ENCODE measurements around the gene SMAD9.
A peak's percentile ranks its signal among the peaks of the same experiment; 100 is the strongest.

Gene SMAD9

DNA sequence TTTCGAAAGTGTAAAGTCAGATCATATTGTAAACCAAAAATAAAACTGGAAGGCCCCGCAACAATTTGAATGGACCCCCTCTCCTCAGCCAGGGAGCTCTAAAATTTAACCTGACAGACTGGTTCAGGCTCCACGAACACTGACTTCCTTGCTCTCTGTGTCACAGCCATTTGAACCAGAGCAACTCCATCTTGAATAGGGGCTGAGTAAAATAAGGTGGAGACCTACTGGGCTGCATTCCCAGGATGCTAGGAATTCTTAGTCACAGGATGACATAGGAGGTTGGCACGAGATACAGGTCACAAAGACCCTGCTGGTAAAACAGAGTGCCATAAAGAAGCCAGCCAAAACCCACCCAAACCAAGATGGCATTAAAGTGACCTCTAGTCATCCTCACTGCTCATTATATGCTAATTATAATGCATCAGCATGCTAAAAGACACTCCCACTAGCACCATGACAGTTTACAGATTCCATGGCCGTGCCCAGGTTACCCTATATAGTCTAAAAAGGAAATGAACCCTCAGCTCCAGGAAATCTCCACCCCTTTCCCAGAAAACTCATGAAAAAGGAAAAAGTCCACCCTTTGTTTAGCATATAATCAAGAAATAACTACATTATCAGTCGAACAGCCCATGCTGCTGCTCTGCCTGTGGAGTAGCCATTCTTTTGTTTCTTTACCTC lies 57.9 kb downstream of the SMAD9 start:
- DNase-seq, result no peak

DNA sequence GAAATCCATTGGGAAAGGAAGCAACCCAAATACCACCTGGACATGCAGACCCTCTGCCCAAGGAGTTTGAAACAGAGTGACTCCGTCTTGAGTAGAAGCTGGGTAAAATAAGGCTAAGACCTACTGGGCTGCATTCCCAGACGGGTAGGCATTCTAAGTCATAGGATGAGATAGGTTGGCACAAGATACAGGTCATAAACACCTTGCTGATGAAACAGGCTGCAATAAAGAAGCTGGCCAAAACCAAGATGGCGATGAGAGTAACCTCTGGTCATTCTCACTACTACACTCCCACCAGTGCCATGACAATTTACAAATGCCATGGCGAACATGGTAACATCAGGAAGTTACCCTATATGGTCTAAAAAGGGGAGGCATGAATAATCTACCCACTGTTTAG lies 60.8 kb downstream of the SMAD9 start:
- no peak for DNase-seq

DNA sequence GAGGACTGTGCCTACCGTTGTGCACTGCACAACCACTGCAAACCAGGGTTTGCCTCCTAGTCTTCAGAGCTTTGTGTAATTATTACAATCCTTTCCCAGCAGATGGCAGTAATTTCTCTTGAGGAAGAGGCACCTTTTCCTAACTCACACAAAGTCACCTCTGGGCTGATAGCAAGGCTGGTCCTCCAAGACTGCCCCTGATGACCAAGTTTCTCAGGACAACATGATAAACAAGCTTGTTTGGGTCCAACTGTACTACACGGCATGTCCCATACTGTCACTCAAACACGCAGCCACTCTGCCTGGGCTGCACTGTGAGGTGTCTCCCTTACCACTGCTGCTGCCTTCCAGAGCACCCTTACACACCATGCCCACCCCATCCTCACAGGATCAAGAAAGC lies 61.7 kb downstream of the SMAD9 start:
- peak; percentile 32 to 40 for DNase-seq

DNA sequence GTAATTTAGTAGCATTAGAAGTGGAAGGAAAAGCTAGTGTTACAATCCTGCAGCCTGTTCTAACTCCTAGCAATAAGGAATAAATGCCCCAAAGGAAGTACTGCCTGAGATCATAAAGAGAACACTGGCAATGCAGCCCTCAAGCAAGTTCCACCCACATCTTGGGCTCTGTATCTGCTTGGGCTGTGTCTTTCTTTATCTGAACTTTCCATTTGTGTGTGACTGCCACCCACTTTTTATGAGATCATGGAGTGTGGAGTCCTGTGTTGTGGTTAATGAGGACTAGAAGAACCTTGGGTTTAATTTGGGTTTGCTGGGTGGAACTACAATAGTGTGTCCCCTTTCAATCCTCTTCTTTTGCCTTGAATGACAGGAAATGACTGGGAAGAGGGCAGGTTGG lies 62.8 kb downstream of the SMAD9 start:
- DNase-seq, result peak; percentile 17 to 70

DNA sequence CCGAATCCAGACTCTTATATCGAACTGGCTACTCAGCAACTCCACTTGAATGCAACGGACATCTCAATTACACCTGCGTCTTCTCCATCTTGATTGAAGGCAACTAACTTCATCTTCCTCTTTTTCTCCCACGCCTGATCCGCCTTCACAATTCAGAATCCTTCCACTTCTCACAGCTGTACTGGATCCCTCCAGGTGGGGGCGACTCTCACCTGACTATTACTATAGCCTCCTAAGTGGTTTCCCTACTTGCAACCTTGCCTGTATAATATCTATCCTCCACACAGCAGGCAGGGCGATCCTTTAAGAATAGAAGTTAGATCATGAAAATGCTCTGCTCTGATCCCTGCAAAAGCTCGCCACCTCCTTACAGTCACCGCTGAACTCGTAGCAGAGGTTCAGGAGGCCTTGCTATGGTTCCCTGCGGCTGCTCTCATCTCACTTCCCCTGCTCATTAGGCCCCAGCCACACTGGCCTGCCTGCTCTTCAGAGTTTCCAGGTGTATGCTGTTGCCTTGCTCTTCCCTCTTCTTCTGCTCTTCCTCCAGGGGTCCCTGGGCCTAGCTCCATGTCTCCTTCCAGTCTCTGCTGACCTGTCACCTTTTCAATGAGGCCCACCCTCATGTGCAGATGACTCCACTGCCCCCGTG lies 69.1 kb downstream of the SMAD9 start:
- DNase-seq, result peak; percentile 29 to 35

DNA sequence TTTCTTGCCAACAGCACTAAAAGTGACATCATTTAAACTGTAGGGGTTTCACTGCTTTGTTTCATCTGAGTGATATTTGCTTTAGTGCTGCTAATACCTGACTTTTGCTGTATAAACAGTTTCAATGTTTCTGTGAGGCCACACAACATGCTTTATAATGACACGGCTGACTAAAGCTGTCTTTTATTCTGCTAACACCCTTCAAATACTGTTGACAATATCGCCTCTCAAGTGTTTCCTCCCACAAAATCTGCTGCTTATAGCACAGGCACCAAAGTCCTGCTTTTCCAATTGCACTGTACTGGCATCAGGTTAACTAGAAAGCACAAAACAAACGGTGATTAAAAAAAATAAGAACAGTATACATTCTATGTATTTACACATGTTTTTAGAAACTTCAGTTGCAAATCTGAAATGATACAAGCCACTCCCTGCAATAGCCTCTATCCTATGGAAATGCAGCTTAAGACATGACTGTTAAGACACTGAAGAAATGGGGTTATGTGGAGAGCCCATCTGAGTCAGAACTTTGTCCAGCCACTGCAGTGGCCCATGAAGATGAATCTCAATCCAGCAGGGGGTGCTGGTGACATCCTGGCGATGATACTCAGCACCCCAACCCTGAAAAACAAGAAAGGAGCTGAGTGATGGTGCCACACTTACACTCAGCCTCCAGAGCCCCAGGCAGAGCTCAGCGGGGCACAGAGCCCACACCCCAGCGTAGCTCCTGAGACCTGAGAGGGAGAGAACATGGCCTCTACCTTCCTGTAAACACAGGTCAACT lies 71.6 kb downstream of the SMAD9 start:
- peak; percentile 3 to 12 for DNase-seq

DNA sequence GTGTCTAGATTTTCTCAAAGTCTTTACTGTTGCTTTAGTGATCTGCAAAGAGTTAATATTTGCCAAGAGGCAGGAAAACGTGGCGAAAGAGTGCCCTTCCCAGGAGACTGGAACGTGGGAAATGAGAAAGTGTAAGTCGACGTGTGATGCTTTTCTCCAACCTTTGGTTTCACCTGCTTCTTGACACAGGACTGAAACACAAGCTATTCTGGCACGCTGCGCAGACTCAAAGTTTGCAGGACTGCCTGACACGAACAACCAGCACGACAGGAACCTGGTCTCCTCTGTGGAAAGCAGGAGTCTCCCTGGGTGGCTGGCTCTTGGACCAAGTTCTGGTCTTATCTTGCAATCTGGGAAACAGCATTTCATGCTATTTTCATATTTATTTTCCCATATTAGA lies 72.4 kb downstream of the SMAD9 start:
- no peak for DNase-seq

DNA sequence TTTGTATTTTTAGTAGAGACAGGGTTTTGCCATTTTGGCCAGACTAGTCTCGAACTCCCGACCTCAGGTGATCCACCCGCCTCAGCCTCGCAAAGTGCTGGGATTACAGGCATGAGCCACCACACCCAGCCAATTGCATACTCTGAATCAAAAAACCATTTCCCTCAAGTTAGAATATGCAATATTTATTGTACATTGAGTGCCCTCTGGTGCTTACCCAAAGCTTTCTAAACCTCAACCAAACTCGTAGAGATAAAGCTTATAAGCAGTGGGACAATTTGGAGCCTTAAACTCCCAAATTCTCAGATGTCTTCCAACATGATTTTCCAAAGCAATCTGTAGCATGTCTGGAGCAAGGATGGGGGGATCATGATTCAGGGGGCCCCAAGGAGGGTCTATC lies 78.6 kb downstream of the SMAD9 start:
- DNase-seq, result no peak

DNA sequence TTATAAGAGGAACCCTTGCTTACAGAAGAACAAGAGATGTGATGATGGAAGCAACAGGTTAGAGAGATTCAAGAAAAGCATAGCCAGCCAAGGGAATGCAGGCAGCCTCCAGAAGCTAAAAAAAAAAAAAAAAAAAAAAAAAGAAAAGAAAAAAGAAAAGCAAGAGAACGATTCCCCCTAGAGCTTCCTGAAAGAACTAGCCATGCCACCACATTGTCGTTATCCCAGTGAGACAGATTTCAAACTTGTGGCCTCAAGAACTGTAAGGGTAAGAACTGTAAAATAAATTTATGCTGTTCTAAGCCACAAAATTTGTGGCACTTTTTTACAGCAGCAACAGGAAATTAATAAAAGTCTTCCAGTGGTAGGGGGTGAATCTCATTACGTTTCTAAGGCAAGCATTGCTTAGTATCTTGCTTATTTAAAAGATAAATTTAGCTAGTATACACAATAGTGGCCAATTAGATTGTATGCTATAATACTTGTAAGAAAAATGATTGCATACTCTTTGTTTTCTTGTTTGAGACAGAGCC lies 79.3 kb downstream of the SMAD9 start:
- no peak for DNase-seq

DNA sequence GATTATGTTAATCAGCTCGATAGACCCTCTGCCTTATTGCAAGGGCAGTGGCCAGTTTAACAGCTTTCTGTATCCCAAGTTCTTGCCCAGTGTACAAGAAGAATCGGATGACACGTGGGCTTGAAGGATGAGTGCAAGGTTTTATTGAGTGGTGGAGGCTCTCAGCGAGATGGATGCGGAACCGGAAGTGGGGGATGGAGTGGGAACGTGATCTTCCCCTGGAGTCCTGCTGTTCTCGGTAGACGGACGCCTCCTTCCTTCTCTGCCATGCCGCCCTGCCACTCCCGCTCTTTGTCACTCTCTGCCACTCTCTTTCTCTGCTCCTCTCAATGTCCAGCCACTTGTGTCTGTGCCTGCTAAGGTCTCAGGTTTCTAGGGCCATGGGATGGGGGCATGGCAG lies 80.1 kb downstream of the SMAD9 start:
- no peak for DNase-seq

DNA sequence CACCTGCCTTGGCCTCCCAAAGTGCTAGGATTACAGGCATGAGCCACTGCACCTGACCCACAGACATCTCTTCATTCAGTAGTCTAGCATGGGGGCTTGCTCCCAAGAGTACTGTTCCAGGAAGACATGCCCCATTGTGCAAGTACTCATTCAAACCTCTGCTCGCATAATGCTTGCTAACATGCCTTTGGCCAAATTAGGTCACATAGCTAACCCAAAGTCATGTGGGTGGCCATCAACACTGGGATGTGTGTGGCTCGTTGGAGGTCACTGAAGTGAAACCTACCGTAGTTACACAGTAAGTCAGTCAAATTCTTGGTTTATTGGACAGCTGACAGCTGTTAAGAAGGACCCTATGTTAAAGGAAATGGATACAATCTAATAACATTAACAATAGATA lies 80.8 kb downstream of the SMAD9 start:
- no peak for DNase-seq

DNA sequence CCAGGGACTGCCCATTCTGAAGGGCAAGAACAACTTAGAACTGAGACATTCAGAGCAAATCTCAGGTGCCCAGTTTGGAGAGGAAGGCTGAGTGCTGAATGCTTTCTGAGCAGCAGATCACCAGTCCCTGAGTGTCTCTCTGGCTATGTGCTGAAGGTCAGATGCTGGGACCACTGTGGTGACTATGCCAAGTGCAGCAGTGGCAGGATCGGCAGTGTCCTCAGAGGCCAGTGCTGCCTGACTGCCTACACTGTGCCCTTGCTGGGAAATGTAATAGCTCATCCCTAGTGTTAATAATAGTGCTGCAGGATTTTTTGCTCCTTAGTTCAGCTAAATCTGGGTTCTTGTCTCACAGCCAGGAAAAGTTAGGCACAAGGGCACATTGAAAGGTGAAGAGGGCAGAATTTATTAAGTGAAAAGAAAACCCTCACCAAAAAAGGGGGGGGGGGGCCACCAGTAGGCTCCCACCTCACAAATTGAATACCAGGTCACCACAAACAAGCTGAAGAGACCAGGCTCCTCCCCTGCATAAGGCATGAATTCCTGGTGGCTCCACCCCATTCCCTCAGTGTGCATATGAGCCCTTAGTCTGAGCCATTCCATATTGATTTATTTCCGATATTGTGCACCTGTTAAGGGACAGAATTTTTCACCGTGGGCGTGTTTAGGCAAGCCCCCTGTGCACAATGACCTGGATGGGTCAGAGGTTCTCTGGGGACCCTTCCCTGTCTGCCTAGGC lies 82.5 kb downstream of the SMAD9 start:
- no peak for DNase-seq

DNA sequence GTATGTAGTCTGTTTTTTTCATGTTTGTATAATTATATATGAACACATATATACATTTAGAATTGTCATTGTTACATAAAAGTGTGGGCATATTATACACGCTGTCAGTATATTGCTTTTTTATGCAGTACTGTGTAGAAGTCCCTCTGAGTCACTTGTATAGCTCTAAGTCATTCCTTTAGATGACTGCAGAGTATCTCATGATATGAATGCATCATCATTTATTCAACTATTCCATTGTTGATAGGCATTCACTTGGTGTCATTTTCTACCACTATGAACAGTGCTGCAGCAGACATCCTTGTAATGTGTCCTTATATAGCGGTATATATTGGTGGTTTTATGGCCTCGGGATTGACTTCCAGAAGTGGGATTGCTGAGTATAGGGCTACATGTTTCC lies 85.7 kb downstream of the SMAD9 start:
- no peak for DNase-seq

DNA sequence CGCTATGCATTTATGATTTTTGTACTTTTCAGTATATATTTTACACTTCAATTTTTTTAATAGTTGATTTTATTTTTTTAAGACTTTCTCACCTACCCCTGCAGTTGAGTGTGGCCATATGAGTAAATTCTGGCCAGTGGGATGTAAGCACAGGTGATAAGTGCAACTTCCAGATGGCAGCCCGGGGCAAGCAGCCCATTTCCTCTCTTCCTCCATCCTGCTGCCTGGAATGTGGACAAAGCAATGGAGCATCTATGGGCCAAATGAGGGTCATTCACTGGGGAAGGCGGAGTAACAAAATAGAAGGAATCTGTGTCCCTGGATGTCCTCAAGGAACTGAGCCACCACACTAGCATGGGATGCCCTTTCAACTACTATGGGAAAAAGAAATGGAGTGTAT lies 88.7 kb downstream of the SMAD9 start:
- no peak for DNase-seq

DNA sequence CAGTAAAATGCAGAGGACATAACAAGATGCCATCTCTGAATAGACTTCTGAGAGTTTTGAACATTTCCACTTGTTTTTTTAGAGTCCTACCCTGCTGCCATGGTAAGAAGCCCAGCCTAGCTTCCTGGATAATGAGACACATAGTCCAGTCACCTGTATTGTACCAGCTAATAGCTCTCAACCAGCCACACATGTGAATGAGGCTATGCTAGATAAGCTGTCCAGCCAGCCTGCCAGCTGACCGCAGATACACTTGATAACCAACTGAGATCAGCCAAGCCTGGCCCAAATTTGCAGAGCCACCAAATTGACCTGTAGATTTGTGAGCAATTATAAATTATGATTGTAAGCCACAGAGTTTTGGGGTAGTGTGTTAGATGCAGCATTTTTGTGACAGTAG lies 90.3 kb downstream of the SMAD9 start:
- no peak for DNase-seq

DNA sequence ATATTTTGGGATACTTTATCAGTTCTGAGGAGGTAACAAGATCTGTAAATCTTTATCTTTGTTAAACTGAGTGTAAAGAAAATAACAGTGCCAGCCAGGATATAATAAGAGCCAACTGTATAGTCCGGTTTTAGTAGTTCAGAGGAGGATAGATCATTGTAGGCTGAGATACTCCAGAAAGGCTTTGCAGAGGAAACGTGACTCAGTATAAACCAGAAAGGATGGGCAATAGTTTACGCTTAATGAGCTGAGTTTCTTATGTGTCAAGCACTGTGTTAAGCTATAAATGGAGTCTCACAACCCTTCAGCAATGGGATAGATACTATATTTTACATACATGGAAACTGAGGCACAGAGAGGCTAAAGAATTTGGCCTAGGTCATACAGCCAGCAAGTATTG lies 97.3 kb downstream of the SMAD9 start:
- DNase-seq, result no peak

DNA sequence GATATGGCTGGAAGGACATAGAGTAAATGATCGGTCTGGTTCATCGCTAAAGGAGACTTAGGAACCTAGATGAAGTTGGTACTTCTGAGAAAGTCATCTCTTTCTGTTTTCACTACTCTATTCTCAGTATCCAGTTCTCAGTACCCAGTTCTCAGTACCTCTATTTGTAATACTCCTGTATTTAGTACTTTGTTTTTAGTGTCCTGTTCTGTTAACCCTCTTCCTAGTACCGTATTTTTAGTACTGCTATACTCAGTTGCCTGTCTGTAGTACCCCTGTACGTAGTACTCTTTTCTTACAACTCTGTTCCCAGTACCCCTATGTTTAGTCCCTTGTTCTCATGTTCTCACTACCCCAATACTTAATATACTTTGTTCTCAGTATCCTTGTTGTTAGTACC lies 99.8 kb downstream of the SMAD9 start:
- peak in 1 of 2 donors; percentile 6 for DNase-seq

DNA sequence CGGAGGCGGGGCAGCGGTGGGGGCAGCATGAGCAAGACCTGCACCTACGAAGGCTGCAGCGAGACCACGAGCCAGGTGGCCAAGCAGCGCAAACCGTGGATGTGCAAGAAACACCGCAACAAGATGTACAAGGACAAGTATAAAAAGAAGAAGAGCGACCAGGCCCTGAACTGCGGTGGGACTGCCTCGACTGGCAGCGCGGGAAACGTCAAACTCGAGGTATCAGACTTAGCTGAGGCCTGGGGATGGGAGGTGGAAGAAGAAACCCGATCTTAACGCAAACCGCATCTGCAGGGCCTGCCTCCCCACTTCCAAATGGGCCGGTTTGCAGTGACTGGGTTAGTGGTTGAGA lies 100.3 kb downstream of the SMAD9 start:
- no peak for DNase-seq

DNA sequence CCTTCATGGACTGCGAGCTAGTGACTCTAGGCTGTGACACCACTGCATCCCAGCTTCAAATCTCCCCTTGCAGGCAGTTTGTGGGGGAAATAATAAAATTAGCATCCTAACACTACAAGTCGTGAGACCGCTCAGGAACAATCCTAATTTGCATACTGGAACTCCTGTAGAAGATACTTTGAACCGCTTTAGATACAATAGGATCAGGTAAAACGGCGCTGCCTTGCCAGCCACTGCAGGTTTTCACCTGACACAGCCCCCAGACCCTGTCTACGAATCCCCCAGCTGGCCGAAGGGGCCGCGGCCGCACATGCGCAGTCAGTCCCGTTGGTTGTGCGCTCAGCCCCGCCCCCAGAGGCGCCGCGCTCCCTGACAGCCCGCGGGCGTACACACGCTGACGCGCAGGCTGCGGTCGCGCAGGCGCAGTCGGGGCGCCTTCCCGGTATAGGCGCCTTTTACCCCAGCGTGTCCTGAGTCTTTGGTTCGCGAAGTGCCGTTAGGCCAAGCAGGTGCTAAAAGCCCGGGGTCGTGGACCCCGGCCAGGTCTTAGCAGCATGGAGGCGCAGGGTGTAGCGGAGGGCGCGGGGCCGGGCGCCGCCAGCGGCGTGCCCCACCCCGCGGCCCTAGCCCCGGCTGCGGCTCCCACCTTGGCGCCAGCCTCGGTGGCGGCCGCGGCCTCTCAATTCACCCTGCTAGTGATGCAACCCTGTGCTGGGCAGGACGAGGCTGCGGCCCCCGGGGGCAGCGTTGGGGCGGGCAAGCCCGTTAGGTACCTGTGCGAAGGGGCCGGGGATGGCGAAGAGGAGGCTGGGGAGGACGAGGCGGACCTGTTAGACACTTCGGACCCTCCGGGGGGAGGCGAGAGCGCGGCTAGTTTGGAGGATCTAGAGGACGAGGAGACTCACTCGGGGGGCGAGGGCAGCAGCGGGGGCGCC lies 101.0 kb downstream of the SMAD9 start, which contains the start of gene RFXAP:
TSS of gene RFXAP (plus strand) at position 419 of the 935 bp plus-strand sequence. CDS start at position 555, 136 bp downstream.
- peak; percentile 84 to 91 for DNase-seq

DNA sequence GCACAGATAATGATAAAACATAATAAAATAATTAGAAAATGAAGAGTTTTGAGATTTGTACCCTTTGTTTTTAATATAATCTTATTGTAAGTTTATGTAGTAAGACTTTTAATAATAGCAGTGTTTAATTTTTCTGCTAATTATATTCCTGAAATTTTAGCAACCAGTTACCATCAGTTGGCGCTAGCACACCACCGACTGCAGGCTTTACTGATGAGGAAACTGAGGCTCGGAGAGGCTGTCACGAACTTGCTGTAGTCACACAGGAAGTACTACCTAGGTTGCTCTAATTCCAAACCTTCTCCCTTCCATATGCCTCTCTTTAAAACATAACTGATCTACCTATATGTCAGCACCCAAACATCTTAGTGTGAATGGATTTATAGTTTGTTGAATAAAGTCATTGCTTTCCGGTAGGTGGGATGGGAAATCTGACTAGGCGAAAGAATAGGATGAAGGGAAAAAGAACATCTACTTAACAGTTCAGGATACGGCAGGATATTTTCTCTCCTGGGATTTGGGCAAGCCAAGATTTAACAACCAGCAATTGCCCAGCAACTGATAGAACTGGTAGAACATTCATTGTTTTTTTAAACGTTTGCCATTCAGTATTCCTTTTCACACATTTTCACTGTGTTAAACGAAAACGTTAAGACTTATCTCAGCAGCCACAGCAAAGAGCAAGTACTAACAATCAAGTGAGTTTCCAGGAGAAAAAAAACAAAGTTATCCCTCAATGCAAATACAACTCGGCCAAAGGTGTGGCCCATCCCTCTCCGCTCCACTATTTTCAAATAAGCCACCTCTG lies 101.8 kb downstream of the SMAD9 start:
- no peak for DNase-seq

DNA sequence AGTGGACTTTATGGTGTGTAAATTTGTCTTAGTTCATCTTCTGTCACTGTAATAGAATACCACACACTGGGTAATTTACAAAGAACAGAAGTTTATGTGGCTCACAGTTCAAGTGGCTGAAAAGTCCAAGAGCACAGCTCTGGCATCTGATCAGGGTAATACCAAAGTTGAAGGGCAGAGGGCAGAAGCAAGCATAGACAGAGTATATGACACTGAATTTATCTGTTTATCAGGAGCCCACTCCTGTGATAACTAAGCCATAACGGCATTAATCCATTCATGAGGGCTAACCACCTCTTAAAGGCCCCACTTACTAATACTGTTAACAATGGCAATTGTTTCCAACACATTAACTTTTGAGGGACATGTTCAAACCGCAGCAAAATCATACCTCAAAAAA lies 105.0 kb downstream of the SMAD9 start:
- peak in 1 of 2 donors; percentile 23 for DNase-seq

All from inflammatory macrophage treated with lipopolysaccharide for 1 hour (primary cell).